Measurements from ENCODE around the gene PEMT. TPM values are rescaled to one million over a fixed set of nuclear protein-coding genes. Genes with fewer than 3 reads are reported as not detected.

PEMT gene
- total RNA-seq, 2 experiments from 2014 or later = 14.1 to 17.2 TPM

- DNase-seq = no peak
- Mint-ChIP-seq H3K27me3 (ENCODE audit: low read depth) (no peaks in the 10 kb centered on the region), H3K27ac (no peak overlapping the region), H3K9me3 (ENCODE audit: insufficient read depth) (no peaks in the 10 kb centered on the region), H3K4me3 (no peak overlapping the region), H3K36me3 (ENCODE audit: low read depth) (no peaks in the 10 kb centered on the region), H3K4me1 (ENCODE audit: low read depth) (no peaks in the 10 kb centered on the region)
- POLR2A ChIA-PET = no interaction called here
- CTCF ChIA-PET = no interaction called here
- no peak for ATAC-seq
Measured at GRCh38 chr17:17557796-17558195, 33.7 kb downstream of the PEMT start.

GRCh38 chr17:17556671-17557070 is 34.8 kb downstream of the PEMT start:
- Mint-ChIP-seq H3K9me3 (ENCODE audit: insufficient read depth) (no peaks in the 10 kb centered on the region), H3K4me1 (ENCODE audit: low read depth) (no peaks in the 10 kb centered on the region), H3K36me3 (ENCODE audit: low read depth) (no peaks in the 10 kb centered on the region), H3K27ac (no peak overlapping the region), H3K4me3 (no peak overlapping the region), H3K27me3 (ENCODE audit: low read depth) (no peaks in the 10 kb centered on the region)
- no peak for ATAC-seq
- DNase-seq = no peak
- CTCF ChIA-PET = no interaction called here
- POLR2A ChIA-PET = no interaction called here

GRCh38 chr17:17555906-17556305 is 35.6 kb downstream of the PEMT start:
- H3K9me3 Mint-ChIP-seq (ENCODE audit: insufficient read depth) = no peaks in the 10 kb centered on the region
- H3K4me1 Mint-ChIP-seq (ENCODE audit: low read depth) = no peaks in the 10 kb centered on the region
- H3K4me3 Mint-ChIP-seq = no peak overlapping the region
- POLR2A ChIA-PET = no interaction called here
- H3K27ac Mint-ChIP-seq = no peak overlapping the region
- H3K36me3 Mint-ChIP-seq (ENCODE audit: low read depth) = no peaks in the 10 kb centered on the region
- no peak for ATAC-seq
- H3K27me3 Mint-ChIP-seq (ENCODE audit: low read depth) = no peaks in the 10 kb centered on the region
- no peak for DNase-seq
- CTCF ChIA-PET = no interaction called here

GRCh38 chr17:17555151-17555550 is 36.4 kb downstream of the PEMT start:
- no peaks in the 10 kb centered on the region for H3K36me3 Mint-ChIP-seq (ENCODE audit: low read depth)
- ChIA-PET POLR2A (no interaction called here), CTCF (no interaction called here)
- H3K4me3 Mint-ChIP-seq = no peak overlapping the region
- DNase-seq (no peak), ATAC-seq (no peak)
- H3K9me3 Mint-ChIP-seq (ENCODE audit: insufficient read depth) = no peaks in the 10 kb centered on the region
- H3K27me3 Mint-ChIP-seq (ENCODE audit: low read depth) = no peaks in the 10 kb centered on the region
- no peaks in the 10 kb centered on the region for H3K4me1 Mint-ChIP-seq (ENCODE audit: low read depth)
- no peak overlapping the region for H3K27ac Mint-ChIP-seq

- H3K4me1 Mint-ChIP-seq (ENCODE audit: low read depth) = no peaks in the 10 kb centered on the region
- ChIA-PET POLR2A (no interaction called here), CTCF (no interaction called here)
- no peaks in the 10 kb centered on the region for H3K27me3 Mint-ChIP-seq (ENCODE audit: low read depth)
- H3K36me3 Mint-ChIP-seq (ENCODE audit: low read depth) = no peaks in the 10 kb centered on the region
- DNase-seq = no peak
- no peak overlapping the region for H3K27ac Mint-ChIP-seq
- H3K4me3 Mint-ChIP-seq = no peak overlapping the region
- no peak for ATAC-seq
- no peaks in the 10 kb centered on the region for H3K9me3 Mint-ChIP-seq (ENCODE audit: insufficient read depth)
Measured at GRCh38 chr17:17554266-17554665, 37.2 kb downstream of the PEMT start.

GRCh38 chr17:17553217-17554195 is 38.0 kb downstream of the PEMT start:
- H3K27me3 Mint-ChIP-seq (ENCODE audit: low read depth) = no peaks in the 10 kb centered on the region
- ChIA-PET CTCF (no interaction called here), POLR2A (no interaction called here)
- H3K27ac Mint-ChIP-seq = no peak overlapping the region
- ATAC-seq (no peak), DNase-seq (no peak)
- no peaks in the 10 kb centered on the region for H3K36me3 Mint-ChIP-seq (ENCODE audit: low read depth)
- no peak overlapping the region for H3K4me3 Mint-ChIP-seq
- no peaks in the 10 kb centered on the region for H3K4me1 Mint-ChIP-seq (ENCODE audit: low read depth)
- H3K9me3 Mint-ChIP-seq (ENCODE audit: insufficient read depth) = no peaks in the 10 kb centered on the region

- Mint-ChIP-seq H3K9me3 (ENCODE audit: insufficient read depth) (no peaks in the 10 kb centered on the region), H3K27me3 (ENCODE audit: low read depth) (no peaks in the 10 kb centered on the region), H3K4me1 (ENCODE audit: low read depth) (no peaks in the 10 kb centered on the region), H3K36me3 (ENCODE audit: low read depth) (no peaks in the 10 kb centered on the region), H3K27ac (no peak overlapping the region), H3K4me3 (no peak overlapping the region)
- DNase-seq (no peak), ATAC-seq (no peak)
- ChIA-PET POLR2A (no interaction called here), CTCF (no interaction called here)
Measured at GRCh38 chr17:17552351-17553216, 38.9 kb downstream of the PEMT start.

GRCh38 chr17:17551361-17551760 is 40.1 kb downstream of the PEMT start:
- Mint-ChIP-seq H3K4me3 (no peak overlapping the region), H3K4me1 (ENCODE audit: low read depth) (no peaks in the 10 kb centered on the region), H3K27me3 (ENCODE audit: low read depth) (no peaks in the 10 kb centered on the region), H3K36me3 (ENCODE audit: low read depth) (no peaks in the 10 kb centered on the region), H3K27ac (no peak overlapping the region), H3K9me3 (ENCODE audit: insufficient read depth) (no peaks in the 10 kb centered on the region)
- ATAC-seq = no peak
- POLR2A ChIA-PET = no interaction called here
- CTCF ChIA-PET = no interaction called here
- no peak for DNase-seq

GRCh38 chr17:17549732-17550366 is 41.7 kb downstream of the PEMT start:
- CTCF ChIA-PET = no interaction called here
- ATAC-seq (no peak), DNase-seq (no peak)
- no peaks in the 10 kb centered on the region for H3K4me1 Mint-ChIP-seq (ENCODE audit: low read depth)
- no peak overlapping the region for H3K4me3 Mint-ChIP-seq
- H3K36me3 Mint-ChIP-seq (ENCODE audit: low read depth) = no peaks in the 10 kb centered on the region
- H3K27ac Mint-ChIP-seq = no peak overlapping the region
- H3K27me3 Mint-ChIP-seq (ENCODE audit: low read depth) = no peaks in the 10 kb centered on the region
- no peaks in the 10 kb centered on the region for H3K9me3 Mint-ChIP-seq (ENCODE audit: insufficient read depth)
- POLR2A ChIA-PET = no interaction called here

GRCh38 chr17:17548044-17548443 is 43.5 kb downstream of the PEMT start:
- no peaks in the 10 kb centered on the region for H3K9me3 Mint-ChIP-seq (ENCODE audit: insufficient read depth)
- DNase-seq = no peak
- no peaks in the 10 kb centered on the region for H3K36me3 Mint-ChIP-seq (ENCODE audit: low read depth)
- H3K4me1 Mint-ChIP-seq (ENCODE audit: low read depth) = no peaks in the 10 kb centered on the region
- no peak overlapping the region for H3K4me3 Mint-ChIP-seq
- ChIA-PET POLR2A (no interaction called here), CTCF (interaction anchor here (0.6 kb wide), 1 partner anchor 129 kb away, joined by 3 read pairs; no protein-coding TSS in a partner anchor)
- no peak overlapping the region for H3K27ac Mint-ChIP-seq
- ATAC-seq = no peak
- no peaks in the 10 kb centered on the region for H3K27me3 Mint-ChIP-seq (ENCODE audit: low read depth)

- ChIA-PET POLR2A (no interaction called here), CTCF (interaction anchor here (1.0 kb wide), 1 partner anchor 50 kb away, joined by 4 read pairs; no protein-coding TSS in a partner anchor)
- Mint-ChIP-seq H3K36me3 (ENCODE audit: low read depth) (no peaks in the 10 kb centered on the region), H3K4me3 (no peak overlapping the region), H3K4me1 (ENCODE audit: low read depth) (no peaks in the 10 kb centered on the region), H3K27me3 (ENCODE audit: low read depth) (no peaks in the 10 kb centered on the region), H3K27ac (no peak overlapping the region), H3K9me3 (ENCODE audit: insufficient read depth) (no peaks in the 10 kb centered on the region)
- no peak for ATAC-seq
- no peak for DNase-seq
Measured at GRCh38 chr17:17547210-17547764, 44.2 kb downstream of the PEMT start.
